Erythroblast (primary cell): ENCODE measurements around the gene ANGPT4.

Experiments used
- DNase-seq, 2 experiments: peaks; one replicate each; lab custom pipeline; 2025; lab: John Stamatoyannopoulos, UW
- GATA1 ChIP-seq: IDR thresholded peaks from 2 replicates; pipeline ENCODE4 v1.6.1; 2011; ENCODE audit warnings: low read depth, mild to moderate bottlenecking, control low read depth, low read length, moderate library complexity
- POLR2A ChIP-seq: IDR thresholded peaks from 2 replicates; pipeline ENCODE4 v1.6.1; 2011; ENCODE audit warnings: mild to moderate bottlenecking, low read length

Gene ANGPT4, protein sequence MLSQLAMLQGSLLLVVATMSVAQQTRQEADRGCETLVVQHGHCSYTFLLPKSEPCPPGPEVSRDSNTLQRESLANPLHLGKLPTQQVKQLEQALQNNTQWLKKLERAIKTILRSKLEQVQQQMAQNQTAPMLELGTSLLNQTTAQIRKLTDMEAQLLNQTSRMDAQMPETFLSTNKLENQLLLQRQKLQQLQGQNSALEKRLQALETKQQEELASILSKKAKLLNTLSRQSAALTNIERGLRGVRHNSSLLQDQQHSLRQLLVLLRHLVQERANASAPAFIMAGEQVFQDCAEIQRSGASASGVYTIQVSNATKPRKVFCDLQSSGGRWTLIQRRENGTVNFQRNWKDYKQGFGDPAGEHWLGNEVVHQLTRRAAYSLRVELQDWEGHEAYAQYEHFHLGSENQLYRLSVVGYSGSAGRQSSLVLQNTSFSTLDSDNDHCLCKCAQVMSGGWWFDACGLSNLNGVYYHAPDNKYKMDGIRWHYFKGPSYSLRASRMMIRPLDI

DNA sequence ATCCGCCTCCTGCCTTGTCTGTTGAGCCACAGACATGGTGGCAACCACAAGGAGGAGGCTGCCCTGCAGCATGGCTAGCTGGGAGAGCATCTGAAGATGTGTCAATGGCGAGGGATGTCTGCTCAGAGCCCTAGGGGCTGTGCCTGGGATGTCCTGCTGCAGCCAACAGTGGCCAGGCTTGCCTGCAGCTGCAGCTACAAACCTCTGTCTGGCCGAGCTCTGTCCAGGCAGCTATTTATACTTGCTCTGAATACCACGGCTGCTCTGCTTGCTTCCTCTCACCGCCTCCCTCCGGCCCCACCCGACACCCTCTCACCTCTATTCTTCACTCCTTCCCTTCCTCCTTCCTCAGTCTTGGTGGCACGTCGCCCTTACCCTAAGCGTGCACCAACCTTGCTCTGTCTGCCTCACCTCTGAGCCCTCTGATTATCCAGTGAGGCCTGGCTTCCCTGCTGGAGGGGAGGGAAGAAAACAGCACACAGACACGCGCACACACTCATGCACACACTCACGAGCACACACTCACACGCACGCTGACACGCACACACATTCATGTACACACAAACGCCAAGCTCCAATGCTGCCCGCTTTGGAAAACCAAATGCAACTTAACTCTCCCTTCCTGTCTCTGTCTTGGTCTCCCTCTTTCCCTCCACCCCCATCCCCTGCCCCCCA, at the start of gene ANGPT4:
ANGPT4 (minus strand) TSS at position 210 of the 675 bp plus-strand sequence; CDS start at position 90, 120 bp downstream.
- DNase-seq = no peak
- TF ChIP-seq POLR2A = no peak
- no peak for TF ChIP-seq GATA1

DNA sequence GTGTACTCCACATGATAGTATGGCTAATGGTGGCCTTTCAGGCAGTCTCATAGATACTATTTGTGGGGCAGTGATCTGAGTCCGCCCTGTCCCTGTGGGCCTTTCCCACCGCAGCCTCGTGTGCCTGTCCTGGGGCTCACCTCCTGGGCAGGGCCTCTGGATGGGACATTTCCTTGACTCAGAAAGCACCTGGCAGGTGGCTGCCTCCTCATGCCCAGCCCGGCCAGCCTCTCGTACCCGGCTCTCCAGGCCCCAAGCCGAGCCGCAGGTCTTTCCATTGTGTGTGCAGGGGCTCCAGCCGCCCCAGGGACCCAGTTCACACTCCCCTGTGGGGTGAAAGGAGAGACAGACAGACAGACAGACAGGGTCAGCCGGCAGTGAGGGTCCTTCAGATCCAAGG, 47.7 kb upstream of the ANGPT4 start:
- TF ChIP-seq POLR2A = no peak
- TF ChIP-seq GATA1 = no peak
- DNase-seq = no peak

GRCh38 chr20:962683-963082, 46.5 kb upstream of the ANGPT4 start:
- no peak for DNase-seq
- TF ChIP-seq POLR2A (no peak), GATA1 (no peak)

- no peak for TF ChIP-seq POLR2A
- DNase-seq = no peak
Observed at GRCh38 chr20:962223-962622, 46.1 kb upstream of the ANGPT4 start.

GRCh38 chr20:961768-962167, 45.6 kb upstream of the ANGPT4 start:
- TF ChIP-seq GATA1 (no peak), POLR2A (no peak)
- DNase-seq = no peak

- DNase-seq = no peak
- no peak for TF ChIP-seq POLR2A
- TF ChIP-seq GATA1 = no peak
Observed at GRCh38 chr20:959996-960615, 44.0 kb upstream of the ANGPT4 start.

GRCh38 chr20:958936-959815, 43.0 kb upstream of the ANGPT4 start:
- TF ChIP-seq POLR2A (no peak), GATA1 (no peak)
- no peak for DNase-seq

DNA sequence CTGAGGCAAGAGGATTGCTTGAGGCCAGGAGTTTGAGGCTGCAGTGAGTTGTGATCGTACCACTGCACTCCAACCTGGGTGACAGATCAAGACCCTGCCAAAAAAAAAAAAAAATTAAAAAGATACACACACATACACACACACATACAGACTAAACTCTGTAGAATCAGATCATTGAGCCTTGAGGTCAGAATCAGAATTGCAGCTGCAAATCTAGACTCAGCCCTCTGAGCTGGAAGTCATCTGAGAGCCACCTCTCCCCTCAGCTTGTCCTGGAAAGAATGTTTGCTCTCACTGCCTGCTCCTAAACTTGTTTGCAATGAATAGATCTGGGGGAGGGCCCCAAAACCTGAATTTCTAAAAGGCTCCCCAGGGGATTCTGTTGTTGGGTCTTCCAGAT, 41.4 kb upstream of the ANGPT4 start:
- TF ChIP-seq POLR2A (no peak), GATA1 (no peak)
- DNase-seq = no peak

DNA sequence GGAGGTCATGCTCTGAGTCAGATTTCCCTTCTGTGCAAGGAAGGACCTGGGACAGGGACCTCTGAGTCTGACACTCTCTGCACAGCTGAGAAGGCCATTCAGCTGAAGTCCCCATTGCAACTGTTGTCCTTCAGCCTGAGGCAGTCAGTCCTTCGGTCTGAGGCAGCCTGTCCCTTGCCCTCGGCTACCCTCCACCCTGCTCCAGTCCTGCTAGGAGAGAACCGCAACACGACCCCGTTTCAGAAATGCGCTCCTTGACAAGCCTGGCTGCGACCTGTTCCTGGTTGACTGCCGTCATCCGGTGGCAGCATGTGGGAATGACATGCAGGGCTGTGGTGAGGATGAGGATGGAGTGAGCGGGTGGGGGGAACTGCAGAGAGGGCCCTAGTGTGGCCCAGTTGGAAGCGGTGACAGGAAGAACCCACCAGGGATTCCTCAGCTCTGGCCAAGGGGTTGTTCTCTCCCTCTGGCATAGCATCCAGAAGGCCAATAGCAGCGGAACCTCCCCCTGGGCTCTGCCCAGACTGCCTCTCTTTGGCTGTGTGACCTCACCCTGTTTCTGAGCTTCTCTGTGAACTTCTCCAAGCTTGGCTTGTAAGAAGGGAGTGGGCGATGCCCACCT, 40.3 kb upstream of the ANGPT4 start:
- TF ChIP-seq GATA1 (no peak), POLR2A (no peak)
- DNase-seq = peak; percentile 70 to 85

GRCh38 chr20:955656-956055, 39.5 kb upstream of the ANGPT4 start:
- TF ChIP-seq GATA1 (no peak), POLR2A (no peak)
- DNase-seq = no peak

DNA sequence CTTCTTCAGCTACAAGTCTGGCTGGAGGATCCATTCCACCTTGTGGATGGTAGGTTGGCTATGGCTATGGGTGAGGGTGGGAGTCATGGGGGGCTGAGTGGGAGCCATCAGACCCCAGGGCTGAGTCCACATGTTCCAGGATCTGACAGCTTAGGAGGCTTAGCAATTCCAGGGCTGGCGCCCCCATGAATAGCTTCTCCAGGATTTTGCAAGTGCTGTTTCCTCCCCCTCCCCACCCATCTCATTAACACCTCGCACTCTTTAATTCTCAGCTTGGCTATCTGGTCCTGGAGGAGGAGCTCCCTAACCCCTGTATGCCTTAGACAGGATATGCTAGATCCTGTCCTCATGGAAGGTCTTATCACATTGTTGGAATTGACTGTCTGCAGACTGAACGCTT, 39.0 kb upstream of the ANGPT4 start:
- TF ChIP-seq GATA1 = no peak
- no peak for TF ChIP-seq POLR2A
- no peak for DNase-seq

- TF ChIP-seq POLR2A (no peak), GATA1 (no peak)
- peak in 1 of 2 experiments; percentile 15 for DNase-seq
Observed at GRCh38 chr20:953742-954141, 37.6 kb upstream of the ANGPT4 start.

- no peak for DNase-seq
- TF ChIP-seq GATA1 = no peak
- TF ChIP-seq POLR2A = no peak
Observed at GRCh38 chr20:952196-952795, 36.2 kb upstream of the ANGPT4 start.
